Activated CD8-positive, alpha-beta memory T cell treated with anti-CD3 and anti-CD28 coated beads, Interleukin-2, amount 50 U/mL, for 24 hours (primary cell): Measurements from ENCODE around the gene HTR1D.
"Not testable (repeated sequence)": the region's sequence is repeated elsewhere in the genome, so short reads cannot be mapped to it uniquely, and the experiment has no call there.

ENCODE experiments used
- DNase-seq: peaks from one replicate; pipeline ENCODE4 v3.0.0-alpha.2; 2020; ENCODE audit errors: extremely low read depth

The HTR1D gene, protein sequence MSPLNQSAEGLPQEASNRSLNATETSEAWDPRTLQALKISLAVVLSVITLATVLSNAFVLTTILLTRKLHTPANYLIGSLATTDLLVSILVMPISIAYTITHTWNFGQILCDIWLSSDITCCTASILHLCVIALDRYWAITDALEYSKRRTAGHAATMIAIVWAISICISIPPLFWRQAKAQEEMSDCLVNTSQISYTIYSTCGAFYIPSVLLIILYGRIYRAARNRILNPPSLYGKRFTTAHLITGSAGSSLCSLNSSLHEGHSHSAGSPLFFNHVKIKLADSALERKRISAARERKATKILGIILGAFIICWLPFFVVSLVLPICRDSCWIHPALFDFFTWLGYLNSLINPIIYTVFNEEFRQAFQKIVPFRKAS

GRCh38 chr1:23217421-23218115 is at the start of gene HTR1D:
TSS of gene HTR1D (minus strand) at chr1:23217502. CDS start at chr1:23194219, 23,283 bp downstream.
- no peak for DNase-seq

DNA sequence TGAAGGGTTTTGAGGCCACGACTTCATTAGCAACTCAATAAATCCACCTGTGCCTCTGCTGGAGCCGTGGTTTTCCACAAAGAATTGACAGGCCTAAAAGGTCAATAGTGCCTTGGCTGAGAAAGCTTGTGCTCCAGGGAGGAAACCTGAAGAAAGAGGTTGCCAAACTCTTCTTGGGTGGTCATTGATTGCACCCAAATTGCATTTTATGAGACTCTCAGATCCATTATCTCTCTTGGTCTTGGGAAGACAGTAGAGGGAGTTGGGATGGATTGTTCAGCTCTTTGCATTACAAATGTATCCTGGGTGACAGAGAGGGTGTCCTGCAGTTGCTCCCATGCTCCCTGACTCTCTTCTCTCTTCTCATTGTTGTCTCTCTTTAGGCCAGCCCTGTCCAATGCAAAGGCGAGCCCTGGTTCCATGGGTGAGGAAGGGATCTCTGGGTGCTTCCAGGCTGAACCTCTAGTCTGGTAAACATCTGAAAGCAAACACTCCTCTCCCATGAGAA is 46.1 kb upstream of the HTR1D start:
- no peak for DNase-seq

- not testable (repeated sequence) for DNase-seq
Observed at GRCh38 chr1:23258082-23258481, 40.8 kb upstream of the HTR1D start.

DNA sequence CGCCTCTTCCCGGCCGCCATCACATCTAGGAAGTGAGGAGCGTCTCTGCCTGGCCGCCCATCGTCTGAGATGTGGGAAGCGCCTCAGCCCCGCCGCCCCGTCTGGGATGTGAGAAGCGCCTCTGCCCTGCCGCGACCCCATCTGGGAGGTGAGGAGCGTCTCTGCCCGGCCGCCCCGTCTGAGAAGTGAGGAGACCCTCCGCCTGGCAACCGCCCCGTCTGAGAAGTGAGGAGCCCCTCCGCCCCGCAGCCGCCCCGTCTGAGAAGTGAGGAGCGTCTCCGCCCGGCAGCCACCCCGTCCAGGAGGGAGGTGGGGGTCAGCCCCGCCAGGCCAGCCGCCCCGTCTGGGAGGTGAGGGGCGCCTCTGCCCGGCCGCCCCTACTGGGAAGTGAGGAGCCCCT is 40.1 kb upstream of the HTR1D start:
- DNase-seq: not testable (repeated sequence)

DNA sequence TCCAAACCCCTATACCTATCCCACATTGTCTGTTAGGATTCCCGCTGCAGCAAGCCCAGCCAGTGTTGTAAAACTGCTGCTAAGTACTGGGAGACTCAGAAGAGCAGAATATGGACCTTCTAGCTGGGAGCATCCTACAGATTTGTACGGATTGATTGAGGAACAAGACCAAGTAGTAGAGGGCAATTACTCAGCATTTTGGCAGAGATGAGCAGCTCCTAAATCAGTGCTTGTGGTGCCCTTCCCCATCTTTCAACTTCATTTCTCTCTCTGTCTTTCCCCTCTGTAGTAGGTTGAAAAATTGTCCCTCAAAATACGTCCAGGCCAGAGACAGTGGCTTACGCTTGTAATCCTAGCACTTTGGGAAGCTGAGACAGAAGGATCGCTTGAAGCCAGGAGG is 37.3 kb upstream of the HTR1D start:
- DNase-seq: no peak

DNA sequence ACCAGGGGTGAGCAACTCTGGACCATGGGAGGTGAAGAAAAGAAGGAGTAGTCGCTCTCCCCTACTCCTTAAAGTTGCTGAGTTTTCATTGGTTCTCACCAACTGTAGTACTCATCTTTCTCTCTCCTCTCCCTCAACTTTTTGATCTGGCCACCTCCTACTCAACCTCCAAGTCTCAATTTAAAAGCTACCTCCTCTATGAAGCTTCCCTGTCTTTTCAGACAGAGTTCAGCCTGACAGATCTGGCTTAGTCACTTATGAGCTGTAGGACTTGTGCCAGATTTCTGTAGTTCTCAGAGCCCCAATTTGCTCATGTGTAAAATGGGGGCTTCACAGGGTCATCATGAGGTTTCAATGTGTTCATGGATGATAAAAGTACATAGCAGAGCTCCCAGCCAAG is 34.5 kb upstream of the HTR1D start:
- DNase-seq: no peak

DNA sequence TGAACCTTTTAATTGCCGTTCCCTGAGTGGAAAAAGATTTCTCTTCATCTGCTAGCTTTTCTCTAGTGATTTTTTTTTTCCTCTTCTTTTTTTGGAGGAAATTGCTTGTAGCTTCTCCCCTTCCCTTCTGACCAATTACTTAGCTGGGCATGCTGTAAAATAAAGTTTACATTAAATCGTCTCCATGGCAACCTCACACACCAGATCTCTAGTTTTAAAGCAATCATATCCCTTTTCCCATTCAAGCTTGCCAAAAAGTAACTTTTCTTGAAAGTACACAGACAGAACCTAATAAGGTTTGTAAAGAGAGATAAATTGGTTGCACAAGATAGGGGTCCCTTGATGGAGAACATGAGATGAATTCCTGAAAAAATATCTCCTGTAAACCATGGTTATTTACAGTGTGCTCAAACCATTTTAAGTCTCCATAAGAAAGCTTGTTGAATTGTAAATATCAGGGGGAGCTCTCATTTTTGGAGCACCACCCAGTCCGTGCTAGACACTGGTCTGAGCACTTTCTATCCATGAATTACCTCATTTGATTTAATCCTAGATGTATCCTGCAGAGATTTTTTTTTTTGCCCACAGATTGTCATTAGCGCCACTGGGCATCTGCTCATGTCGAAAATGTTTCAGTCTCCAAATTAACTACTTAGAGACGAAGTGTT is 32.6 kb upstream of the HTR1D start:
- DNase-seq: no peak

DNA sequence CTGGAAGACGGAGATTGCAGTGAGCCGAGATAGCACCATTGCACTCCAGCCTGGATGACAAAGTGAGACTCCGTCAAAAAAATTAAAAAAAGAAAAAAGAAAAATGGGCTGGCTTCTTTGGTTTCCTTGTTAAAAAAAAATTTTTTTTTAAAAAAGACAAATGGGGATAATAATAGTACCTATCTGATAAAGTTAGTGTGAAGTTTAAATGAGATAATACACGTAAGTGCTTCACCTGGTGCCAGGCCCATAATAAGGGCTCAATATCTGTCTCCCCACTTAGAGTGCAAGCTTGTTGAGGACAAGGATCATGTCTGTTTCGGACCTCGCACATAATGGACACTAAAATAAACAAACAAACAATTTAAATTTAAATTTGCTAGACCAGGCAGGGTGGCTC is 30.0 kb upstream of the HTR1D start:
- DNase-seq: no peak

- DNase-seq: no peak
Observed at GRCh38 chr1:23246274-23246673, 29.0 kb upstream of the HTR1D start.

GRCh38 chr1:23244256-23244761 is 27.0 kb upstream of the HTR1D start:
- no peak for DNase-seq

GRCh38 chr1:23242414-23242813 is 25.1 kb upstream of the HTR1D start:
- no peak for DNase-seq

- DNase-seq: no peak
Observed at GRCh38 chr1:23239638-23240295, 22.5 kb upstream of the HTR1D start.

- no peak for DNase-seq
Observed at GRCh38 chr1:23238565-23238964, 21.3 kb upstream of the HTR1D start.

GRCh38 chr1:23237508-23237907 is 20.2 kb upstream of the HTR1D start:
- DNase-seq: no peak

GRCh38 chr1:23227806-23228205 is 10.5 kb upstream of the HTR1D start:
- DNase-seq: no peak

DNA sequence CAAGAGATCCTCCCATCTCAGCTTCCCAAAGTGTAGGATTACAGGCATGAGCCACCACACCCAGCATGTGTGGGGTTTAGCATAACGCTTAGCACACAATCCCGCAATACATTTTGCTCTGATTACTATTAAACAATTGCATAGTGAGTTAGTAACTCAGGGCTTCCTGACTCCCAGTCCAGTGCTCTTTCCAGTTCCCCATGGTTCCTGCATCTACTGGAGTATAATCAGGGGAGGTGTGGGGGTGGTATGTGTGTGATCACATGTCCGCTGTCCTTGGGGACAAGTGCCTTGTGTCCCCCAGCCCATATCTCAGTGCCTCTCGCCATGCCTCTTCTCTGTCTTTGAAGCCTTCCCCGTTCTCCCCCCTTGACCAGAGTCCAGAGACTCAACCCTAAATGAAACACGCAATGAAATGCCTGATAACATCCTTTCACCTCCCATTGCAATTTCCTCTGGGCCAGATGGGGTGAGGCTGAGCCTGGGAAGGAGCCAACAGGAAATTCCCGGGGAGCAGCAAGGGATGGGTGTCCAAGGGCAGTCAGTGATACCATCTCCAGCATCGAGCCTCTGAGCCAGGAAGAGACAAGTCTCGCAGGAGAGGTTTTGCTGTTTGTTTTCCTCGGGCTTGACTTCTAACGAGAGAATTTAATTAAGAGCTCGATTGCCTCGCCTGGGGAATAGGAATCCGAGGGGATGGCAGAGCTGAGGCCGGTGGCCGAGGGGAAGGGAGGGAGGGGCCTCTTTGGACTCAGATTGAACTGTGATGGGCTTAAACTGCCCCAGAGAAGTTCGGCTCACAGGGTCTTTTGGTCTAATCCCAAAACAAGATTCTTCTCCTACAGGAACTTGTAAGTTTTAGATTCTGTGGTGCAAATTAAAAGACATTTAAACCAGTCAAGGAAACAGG is 7.7 kb upstream of the HTR1D start:
- no peak for DNase-seq

GRCh38 chr1:23223963-23224362 is 6.7 kb upstream of the HTR1D start:
- not testable (repeated sequence) for DNase-seq

GRCh38 chr1:23223490-23223951 is 6.2 kb upstream of the HTR1D start:
- DNase-seq: not testable (repeated sequence)

GRCh38 chr1:23222742-23223141 is 5.4 kb upstream of the HTR1D start:
- no peak for DNase-seq

DNA sequence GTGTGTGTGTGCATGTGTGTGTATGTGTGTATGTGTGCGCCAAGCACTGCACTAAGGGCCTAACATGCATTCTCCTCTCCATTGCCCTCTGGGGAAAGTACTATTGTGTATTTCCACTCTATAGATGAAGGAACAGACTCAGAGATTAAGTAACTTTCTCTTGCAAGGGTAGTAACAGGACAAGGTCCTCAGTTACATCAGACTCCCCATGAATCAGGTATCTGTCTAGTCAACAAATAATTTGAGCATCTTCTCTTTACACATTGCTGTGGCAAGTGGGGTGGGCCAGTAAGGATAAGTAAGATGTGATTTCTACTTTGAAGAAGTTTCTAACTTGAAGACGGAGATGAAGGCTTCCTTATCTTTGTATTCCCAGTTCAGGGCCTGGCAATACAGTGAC is 5.0 kb upstream of the HTR1D start:
- DNase-seq: no peak

DNA sequence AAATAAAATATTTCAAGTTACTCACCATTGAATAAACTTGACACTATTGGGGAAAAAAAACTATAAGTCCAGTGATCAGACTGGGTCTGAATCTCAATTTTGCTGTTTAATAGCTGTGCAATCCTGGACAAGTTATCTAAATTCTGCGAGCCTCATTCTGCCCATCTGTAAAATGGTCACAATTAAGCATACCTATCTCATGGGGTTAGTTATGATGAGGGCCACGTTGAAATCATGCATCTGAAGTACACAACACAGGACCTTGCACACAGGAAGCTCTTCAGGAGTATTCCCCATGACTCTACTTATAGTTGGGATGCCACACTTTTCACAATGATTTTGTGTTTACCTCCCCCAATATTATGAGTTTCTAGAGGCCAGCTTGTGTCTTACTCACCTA is 3.8 kb upstream of the HTR1D start:
- no peak for DNase-seq
